ENCODE data around the gene HYAL1. TPM values are rescaled to one million over a fixed set of nuclear protein-coding genes. Genes with fewer than 3 reads are reported as not detected.
A peak's percentile ranks its signal among the peaks of the same experiment; 100 is the strongest.

Gene HYAL1
- total and polyA plus RNA-seq, 7 donors: 2.4 to 15.1 (median 4.6) TPM

DNA sequence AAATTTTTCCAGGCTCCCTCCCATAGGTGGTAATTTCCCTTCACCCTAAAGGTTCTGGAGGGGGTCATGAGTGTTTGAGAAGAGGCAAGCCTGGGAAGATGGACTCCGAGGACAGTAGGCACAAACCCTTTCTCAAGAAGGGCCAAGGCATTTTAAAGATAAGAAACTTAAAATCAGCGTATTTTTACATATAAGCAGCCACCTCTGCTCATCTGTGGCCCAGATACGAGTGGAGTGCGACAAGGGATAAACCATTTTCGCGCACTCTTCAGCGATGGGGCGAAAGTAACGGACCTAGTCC lies 36.7 kb upstream of the HYAL1 start:
- intact Hi-C loops (cut with DNase I): no loop called here
- H3K9me3 ChIP-seq: no peaks in the 10 kb centered on the region
- TF ChIP-seq CTCF (IDR thresholded peaks at IDR 0.05): no peak
- TF ChIP-seq POLR2A (IDR thresholded peaks at IDR 0.05): no peak
- TF ChIP-seq POLR2AphosphoS5 (IDR thresholded peaks at IDR 0.05): no peak
- H3K27me3 ChIP-seq: no peaks in the 10 kb centered on the region
- H3K36me3 ChIP-seq: no peaks in the 10 kb centered on the region
- H3K4me3 ChIP-seq: peak overlapping the region; percentile 34 to 62 (median 54)
- DNase-seq: no peak
- H3K27ac ChIP-seq: peak overlapping the region; percentile 93 to 100 (median 98)
- WGBS, 2 donors: 23 to 55% methylated on average over 9 of the region's 9 CpGs
- H3K4me1 ChIP-seq: peaks cover 0 to 61% (median 59%) of the 10 kb centered on the region in 4 donors

DNA sequence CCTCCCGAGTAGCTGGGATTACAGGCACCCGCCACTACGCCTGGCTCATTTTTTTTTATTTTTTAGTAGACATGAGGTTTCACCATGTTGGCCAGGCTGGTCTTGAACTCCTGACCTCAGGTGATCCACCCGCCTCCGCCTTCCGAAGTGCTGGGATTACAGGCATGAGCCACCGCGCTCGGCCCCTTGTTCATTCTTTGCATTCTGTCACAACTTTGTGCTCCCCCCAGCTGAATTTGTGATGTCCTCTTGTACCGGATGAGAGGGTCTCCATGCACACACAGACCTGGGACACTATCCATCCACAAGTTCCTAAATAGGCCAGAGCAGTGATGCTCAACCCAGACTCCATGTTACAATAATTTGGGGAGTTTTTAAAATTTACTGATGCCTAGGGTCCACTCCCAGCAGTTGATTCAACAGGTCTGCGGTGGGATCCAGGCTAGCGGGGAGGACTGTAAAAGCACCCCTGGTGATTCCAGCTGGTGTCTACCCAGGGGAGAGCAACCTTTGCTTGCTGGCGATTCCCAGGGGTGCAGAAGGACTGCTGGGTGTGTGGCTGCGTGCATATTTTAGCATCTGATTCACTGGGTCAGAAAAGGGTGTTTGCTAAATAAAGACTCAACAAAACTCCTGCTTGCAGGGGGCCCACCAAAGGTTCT lies 36.2 kb upstream of the HYAL1 start:
- H3K27ac ChIP-seq: peak overlapping the region; percentile 93 to 100 (median 98)
- intact Hi-C loops (cut with DNase I): no loop called here

DNA sequence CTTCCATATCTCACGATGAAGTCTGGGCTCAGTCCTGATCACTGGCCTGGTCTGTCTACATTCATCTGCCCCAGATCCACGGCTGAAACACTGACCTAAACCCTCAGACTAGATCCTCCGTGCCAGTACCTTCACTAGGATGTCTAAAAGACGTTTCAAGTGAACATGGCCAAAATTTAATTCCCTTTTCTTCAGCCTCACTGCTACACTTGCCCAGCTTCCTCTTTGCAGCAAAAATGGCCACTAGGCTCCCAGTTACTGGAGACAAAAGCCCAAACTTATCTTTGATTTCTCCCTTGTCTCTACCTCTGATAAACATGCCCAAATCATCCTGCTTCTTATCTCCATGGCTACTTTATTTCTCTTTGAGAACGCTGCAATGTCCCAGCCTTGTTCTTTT lies 35.6 kb upstream of the HYAL1 start:
- DNase-seq: no peak
- intact Hi-C loops (cut with DNase I): no loop called here
- Histone ChIP-seq H3K9me3 (no peaks in the 10 kb centered on the region), H3K27me3 (no peaks in the 10 kb centered on the region), H3K4me3 (peak overlapping the region in 1 of 4 donors; percentile 83), H3K4me1 (peaks cover 0 to 70% (median 67%) of the 10 kb centered on the region in 4 donors), H3K36me3 (no peaks in the 10 kb centered on the region), H3K27ac (peak overlapping the region; percentile 93 to 100 (median 98))
- TF ChIP-seq POLR2AphosphoS5 (IDR thresholded peaks at IDR 0.05) (no peak), EP300 (IDR thresholded peaks at IDR 0.05) (no peak), CTCF (IDR thresholded peaks at IDR 0.05) (no peak), POLR2A (IDR thresholded peaks at IDR 0.05) (no peak)
- WGBS, 2 donors: 54 to 76% methylated on average over 5 of the region's 5 CpGs

More for the DNA sequence above, 36.2 kb upstream of the HYAL1 start:
- Histone ChIP-seq H3K27me3 (no peaks in the 10 kb centered on the region), H3K4me3 (peak overlapping the region; percentile 34 to 62 (median 54)), H3K4me1 (peaks cover 0 to 63% (median 61%) of the 10 kb centered on the region in 4 donors), H3K9me3 (no peaks in the 10 kb centered on the region), H3K36me3 (no peaks in the 10 kb centered on the region)
- TF ChIP-seq POLR2AphosphoS5 (IDR thresholded peaks at IDR 0.05): no peak
- no peak for TF ChIP-seq POLR2A (IDR thresholded peaks at IDR 0.05)
- no peak for TF ChIP-seq CTCF (IDR thresholded peaks at IDR 0.05)
- TF ChIP-seq EP300 (IDR thresholded peaks at IDR 0.05): no peak
- DNase-seq: no peak
- WGBS, 2 donors: 67 to 82% methylated on average over 14 of the region's 14 CpGs

GRCh38 chr3:50337175-50337861 lies 33.9 kb upstream of the HYAL1 start:
- Histone ChIP-seq H3K36me3 (no peaks in the 10 kb centered on the region), H3K4me3 (peak overlapping the region; percentile 69 to 83 (median 77)), H3K9me3 (no peaks in the 10 kb centered on the region), H3K27ac (peak overlapping the region; percentile 93 to 100 (median 98)), H3K27me3 (no peaks in the 10 kb centered on the region), H3K4me1 (peaks cover 0 to 81% (median 79%) of the 10 kb centered on the region in 4 donors)
- WGBS, 2 donors: 0% methylated on average over 79 of the region's 79 CpGs
- intact Hi-C loops (cut with DNase I): no loop called here
- TF ChIP-seq POLR2AphosphoS5 (IDR thresholded peaks at IDR 0.05) (peak; percentile 93 to 98 (median 95)), POLR2A (IDR thresholded peaks at IDR 0.05) (peak; percentile 72 to 77), CTCF (IDR thresholded peaks at IDR 0.05) (no peak), EP300 (IDR thresholded peaks at IDR 0.05) (no peak)
- DNase-seq: peak; percentile 100
